HG02763 (cell line): Measurements from ENCODE around the gene PHF14.
"Not testable (repeated sequence)": the region's sequence is repeated elsewhere in the genome, so short reads cannot be mapped to it uniquely, and the experiment has no call there.

Experiments
- ATAC-seq: cut with Tn5 transposase; IDR thresholded peaks from one replicate; pipeline ENCODE4 v1.9.1; 2021; ENCODE audit warnings: mild to moderate bottlenecking, moderate library complexity; ENCODE audit not compliant: unreplicated experiment

The PHF14 gene

GRCh38 chr7:10973061-10973941 is at the start of gene PHF14:
Gene PHF14 (plus strand): TSS chr7:10973872. CDS start chr7:10974324, 452 bp downstream.
- peak; percentile 95 for ATAC-seq

- ATAC-seq = no peak
These were observed 49.3 kb upstream of the PHF14 start for GRCh38 chr7:10924370-10924769.

GRCh38 chr7:10928203-10928602 is 45.5 kb upstream of the PHF14 start:
- ATAC-seq = not testable (repeated sequence)

GRCh38 chr7:10930551-10930950 is 43.1 kb upstream of the PHF14 start:
- ATAC-seq = no peak

GRCh38 chr7:10931161-10931560 is 42.5 kb upstream of the PHF14 start:
- ATAC-seq = no peak

GRCh38 chr7:10934292-10934691 is 39.4 kb upstream of the PHF14 start:
- ATAC-seq = no peak

GRCh38 chr7:10939237-10939910 is 34.3 kb upstream of the PHF14 start:
- ATAC-seq = peak; percentile 17

GRCh38 chr7:10939911-10940703 is 33.6 kb upstream of the PHF14 start:
- peak; percentile 91 for ATAC-seq

GRCh38 chr7:10940704-10941355 is 32.8 kb upstream of the PHF14 start:
- no peak for ATAC-seq

- no peak for ATAC-seq
These were observed 23.2 kb upstream of the PHF14 start for GRCh38 chr7:10950494-10950893.

GRCh38 chr7:10950974-10951578 is 22.6 kb upstream of the PHF14 start:
- not testable (repeated sequence) for ATAC-seq

GRCh38 chr7:10952588-10952987 is 21.1 kb upstream of the PHF14 start:
- ATAC-seq = no peak

GRCh38 chr7:10953078-10953750 is 20.5 kb upstream of the PHF14 start:
- peak; percentile 45 for ATAC-seq

GRCh38 chr7:10956528-10956927 is 17.1 kb upstream of the PHF14 start:
- ATAC-seq = no peak

- ATAC-seq = not testable (repeated sequence)
These were observed 13.4 kb upstream of the PHF14 start for GRCh38 chr7:10960242-10960641.

- ATAC-seq = not testable (repeated sequence)
These were observed 8.7 kb upstream of the PHF14 start for GRCh38 chr7:10965016-10965415.

- ATAC-seq = no peak
These were observed 1.5 kb upstream of the PHF14 start for GRCh38 chr7:10972174-10972573.

GRCh38 chr7:10973942-10974911 is 555 bp downstream of the PHF14 start:
- ATAC-seq = peak; percentile 22

- ATAC-seq = no peak
These were observed 3.4 kb downstream of the PHF14 start for GRCh38 chr7:10977113-10977512.
